Heart left ventricle (tissue), 13 donors: ENCODE data around the gene FLCN.
A peak's percentile ranks its signal among the peaks of the same experiment; 100 is the strongest.

ENCODE experiments used
- POLR2A ChIP-seq, 2 donors: fragments of 450-650 bp; IDR thresholded peaks; one replicate each; pipeline ENCODE4 v1.6.1; 2017; ENCODE audit warnings: antibody characterized with exemption in 2 of 2, mild to moderate bottlenecking in 2 of 2, moderate library complexity in 2 of 2
- TF ChIP-seq, protein P1 (sequence below), 12 donors: fragments of 200-600 bp; sonication (generic) in 4 of 12; IDR thresholded peaks; one replicate each; pipeline versions ENCODE4 v1.5.0 to v1.8.0; 2018 to 2022; ENCODE audit warnings: antibody characterized with exemption in 12 of 12, mild to moderate bottlenecking in 5 of 12
- donor health status: ischemic (EF 13 %, LVEDD 7.1; RV severe dilation, severe dysfunction).
- donor health status: DM: no; HTN: yes; CAD: no.
- donor health status: DM: no; HTN: no; CAD: no.
- donor health status: ischemic (EF 25% LVEDD 6.9; RV normal size, moderate dysfunction).
- donor health status: ischemic (EF 25% LVEDD 5.7; RV mildly dilated, moderate dysfunction).
- donor health status: ischemic (EF 35%, LVEDD 5.7; RV mildly dilated, moderate dysfunction).
- donor health status: nonischemic (EF 11% LVEDD 7.7; RV severe dilation, severe dysfunction).
- donor health status: DM: yes; HTN: yes; CAD: no.
- donor health status: PGD.
- donor health status: ischemic (EF 29% LVEDD 5.4; RV normal size, mild dysfunction).
- donor health status: nonischemic (EF 23%, LVEDD 6.1; RV moderate dilation, normal function).

DNA sequence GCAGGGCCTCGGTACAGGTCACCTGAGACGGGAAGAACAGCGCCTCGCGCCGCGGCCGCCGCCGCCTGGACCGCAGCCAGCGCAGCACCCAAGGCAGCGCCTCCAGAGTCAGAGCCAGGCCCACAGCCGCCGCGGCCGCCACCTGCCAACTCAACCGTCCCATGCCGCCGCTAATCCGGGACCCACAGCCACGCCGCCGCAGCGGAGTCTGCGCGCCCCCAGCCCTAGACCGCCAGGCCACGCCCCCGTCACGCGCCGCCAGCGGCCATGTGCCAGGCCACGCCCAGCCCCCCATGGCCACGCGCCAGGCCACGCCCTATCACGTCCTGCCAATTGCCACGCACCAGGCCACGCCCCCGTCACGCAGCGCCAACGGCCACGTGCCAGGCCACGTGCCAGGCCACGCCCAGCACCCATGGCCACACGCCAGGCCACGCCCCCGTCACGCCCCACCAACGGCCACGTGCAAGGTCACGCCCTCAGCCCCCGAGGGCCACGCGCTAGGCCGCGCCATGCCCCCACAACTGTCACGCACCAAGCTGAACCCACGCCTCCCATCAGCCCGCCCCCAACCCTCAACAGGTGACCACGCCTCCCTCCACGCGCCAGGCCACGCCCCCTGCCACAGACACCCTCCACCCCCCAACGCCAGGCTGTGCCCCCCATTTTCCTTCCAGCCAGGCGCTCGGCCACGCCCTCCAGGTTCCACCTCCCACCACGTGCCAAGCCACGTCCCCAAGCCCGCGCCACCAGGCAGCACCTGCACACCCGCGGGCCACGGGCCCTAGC is 30.6 kb downstream of the FLCN start, which contains the start of gene PLD6:
- no peak for TF ChIP-seq POLR2A (IDR thresholded peaks at IDR 0.05)
- TF ChIP-seq, protein P1, sequence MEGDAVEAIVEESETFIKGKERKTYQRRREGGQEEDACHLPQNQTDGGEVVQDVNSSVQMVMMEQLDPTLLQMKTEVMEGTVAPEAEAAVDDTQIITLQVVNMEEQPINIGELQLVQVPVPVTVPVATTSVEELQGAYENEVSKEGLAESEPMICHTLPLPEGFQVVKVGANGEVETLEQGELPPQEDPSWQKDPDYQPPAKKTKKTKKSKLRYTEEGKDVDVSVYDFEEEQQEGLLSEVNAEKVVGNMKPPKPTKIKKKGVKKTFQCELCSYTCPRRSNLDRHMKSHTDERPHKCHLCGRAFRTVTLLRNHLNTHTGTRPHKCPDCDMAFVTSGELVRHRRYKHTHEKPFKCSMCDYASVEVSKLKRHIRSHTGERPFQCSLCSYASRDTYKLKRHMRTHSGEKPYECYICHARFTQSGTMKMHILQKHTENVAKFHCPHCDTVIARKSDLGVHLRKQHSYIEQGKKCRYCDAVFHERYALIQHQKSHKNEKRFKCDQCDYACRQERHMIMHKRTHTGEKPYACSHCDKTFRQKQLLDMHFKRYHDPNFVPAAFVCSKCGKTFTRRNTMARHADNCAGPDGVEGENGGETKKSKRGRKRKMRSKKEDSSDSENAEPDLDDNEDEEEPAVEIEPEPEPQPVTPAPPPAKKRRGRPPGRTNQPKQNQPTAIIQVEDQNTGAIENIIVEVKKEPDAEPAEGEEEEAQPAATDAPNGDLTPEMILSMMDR (IDR thresholded peaks at IDR 0.05), result peak in 2 of 12 donors; percentile 0 to 13
